K562 (cell line): ENCODE data around the gene DAB1. TPM values are rescaled to one million over a fixed set of nuclear protein-coding genes. Genes with fewer than 3 reads are reported as not detected.

Experiments
- ARID3B ChIP-seq: fragments of 250-450 bp; sonication (Bioruptor Pico); IDR thresholded peaks from 2 replicates; pipeline ENCODE4 v1.4.0; 2020; ENCODE audit warnings: borderline replicate concordance
- ATF1 ChIP-seq, 2 experiments: fragments of 450-650 bp in 1 of 2; IDR thresholded peaks; 2 replicates each; pipeline ENCODE4 v1.6.1; 2016; ENCODE audit warnings: missing compliant biosample characterization in 1 of 2, missing genetic modification characterization in 1 of 2
- BCOR ChIP-seq: fragments of 450-650 bp; IDR thresholded peaks from 2 replicates; pipeline ENCODE4 v1.6.1; 2016
- CSDE1 ChIP-seq, 2 experiments: fragments of 450-650 bp; IDR thresholded peaks; 2 replicates each; pipeline ENCODE4 v1.6.1; 2016; ENCODE audit warnings: mild to moderate bottlenecking in 1 of 2
- GATA2 ChIP-seq: sonication (generic); formaldehyde crosslinking; IDR thresholded peaks from 2 replicates; pipeline ENCODE4 v1.4.0; 2020; ENCODE audit warnings: mild to moderate bottlenecking, missing genetic modification reagents
- HIVEP1 ChIP-seq: fragments of 250-450 bp; sonication (Bioruptor Pico); IDR thresholded peaks from 2 replicates; pipeline ENCODE4 v1.4.0; 2020; ENCODE audit warnings: mild to moderate bottlenecking
- KLF16 ChIP-seq: IDR thresholded peaks from 2 replicates; pipeline ENCODE4 v1.6.1; 2016; ENCODE audit warnings: antibody characterized with exemption
- LCOR ChIP-seq: sonication (generic); formaldehyde crosslinking; IDR thresholded peaks from 2 replicates; pipeline ENCODE4 v1.8.0; 2022; ENCODE audit warnings: mild to moderate bottlenecking, missing genetic modification reagents
- MAFG ChIP-seq: fragments of 450-650 bp; conservative IDR thresholded peaks from 2 replicates; pipeline ENCODE4 v1.6.1; 2016; ENCODE audit warnings: missing genetic modification characterization, missing compliant biosample characterization
- MEIS2 ChIP-seq: fragments of 450-650 bp; IDR thresholded peaks from 2 replicates; pipeline ENCODE4 v1.6.1; 2014; ENCODE audit warnings: mild to moderate bottlenecking; ENCODE audit not compliant: partially characterized antibody
- NFIC ChIP-seq: fragments of 450-650 bp; IDR thresholded peaks from 2 replicates; pipeline ENCODE4 v1.6.1; 2017; ENCODE audit warnings: mild to moderate bottlenecking, inconsistent platforms
- PRDM10 ChIP-seq: fragments of 450-650 bp; IDR thresholded peaks from 2 replicates; pipeline ENCODE4 v1.6.1; 2018; ENCODE audit not compliant: partially characterized antibody
- RREB1 ChIP-seq: fragments of 250-450 bp; sonication (Bioruptor Pico); IDR thresholded peaks from 2 replicates; pipeline ENCODE4 v1.4.0; 2020
- STAT5A ChIP-seq: IDR thresholded peaks from 2 replicates; pipeline ENCODE4 v1.6.1; 2012; ENCODE audit warnings: low read length, inconsistent platforms, borderline replicate concordance
- ZBTB9 ChIP-seq: fragments of 450-650 bp; formaldehyde crosslinking; IDR thresholded peaks from 2 replicates; pipeline ENCODE4 v1.4.0; 2020; ENCODE audit warnings: mild to moderate bottlenecking, moderate library complexity
- ZNF436 ChIP-seq: fragments of 250-450, 450-650 bp; sonication (Bioruptor Pico); formaldehyde crosslinking; IDR thresholded peaks from 2 replicates; pipeline ENCODE4 v1.7.0; 2020; ENCODE audit warnings: mild to moderate bottlenecking
- polyA plus RNA-seq, 8 experiments: library from polyadenylated mRNA; depleted of rRNA in 4 of 8; stranded (reverse) in 5 of 8; unstranded in 3 of 8; fragments of >200 nt; fragmentation: Nextera tagmentation in 2 of 8; fragmentation: Illumina TruSeq in 1 of 8; extraction: Ambion mirVana in 2 of 8; extraction: Trizol in 1 of 8; gene quantifications; 2 replicates each; pipeline versions ENCODE4 v1.2.1 to v1.2.3, GENCODE V29; 2011 to 2014; ENCODE audit warnings: inconsistent platforms in 1 of 8, missing spikeins in 1 of 8
- total RNA-seq, 7 experiments: library from RNA; depleted of rRNA in 6 of 7; stranded (reverse); fragments of >200 nt in 6 of 7; fragmentation: Illumina TruSeq in 2 of 7; extraction: Trizol in 2 of 7; gene quantifications; 2 replicates each; pipeline versions ENCODE4 v1.2.1 to v1.2.3, GENCODE V29; 2011 to 2021; ENCODE audit warnings: low replicate concordance in 1 of 7

DAB1 gene
- total and polyA plus RNA-seq, 9 of the 15 experiments (the other 6 are each of a cell fraction or from before 2014, with no cell fraction given): not detected

- TF ChIP-seq RREB1 (CRISPR knock-in tag): peak; percentile 90
- TF ChIP-seq LCOR: peak; percentile 77
- TF ChIP-seq GATA2: peak; percentile 94
- no peak for TF ChIP-seq CSDE1 (IDR thresholded peaks at IDR 0.05)
- peak; percentile 92 for TF ChIP-seq MEIS2
- 0 out of 2 replicates have a peak, but pooled peaks have one; percentile 25 for TF ChIP-seq MAFG (tag)
- TF ChIP-seq ZBTB9: no peak
- peak; percentile 92 for TF ChIP-seq NFIC
- no peak for TF ChIP-seq ATF1 (CRISPR knock-in tag; IDR thresholded peaks at IDR 0.05)
- no peak for TF ChIP-seq ATF1 (tag; IDR thresholded peaks at IDR 0.05)
- TF ChIP-seq BCOR: peak; percentile 59; the same call in 1 of the 2 replicates
- TF ChIP-seq KLF16: peak; percentile 96
- TF ChIP-seq ARID3B: no peak
- TF ChIP-seq STAT5A: peak; percentile 95
- TF ChIP-seq HIVEP1: no peak
- TF ChIP-seq ZNF436 (CRISPR knock-in tag): no peak
- peak; percentile 64 for TF ChIP-seq PRDM10
Measured at GRCh38 chr1:57218487-57219079, 205.3 kb downstream of the DAB1 start (continued).
